CD14-positive monocyte (primary cell): ENCODE measurements around the gene NLK. TPM values are rescaled to one million over a fixed set of nuclear protein-coding genes. Genes with fewer than 3 reads are reported as not detected.
"Not testable (repeated sequence)": the region's sequence is repeated elsewhere in the genome, so short reads cannot be mapped to it uniquely, and the experiment has no call there.

Experiments
- DNase-seq, 3 donors: peaks; one replicate each; pipeline ENCODE4 v3.0.0-alpha.2; 2011 to 2022
- H2AFZ ChIP-seq: 2 replicates; pipeline ENCODE4 v1.6.0; 2012; ENCODE audit warnings: mild to moderate bottlenecking, low read depth, low read length, inconsistent platforms; ENCODE audit not compliant: insufficient read depth, poor library complexity, severe bottlenecking
- H3K27ac ChIP-seq, 2 donors: 1 replicate in 1 of 2; 2 replicates in 1 of 2; pipeline ENCODE4 v1.5.1; 2012 to 2013; ENCODE audit warnings: low read length in 2 of 2, control low read depth in 1 of 2, inconsistent platforms in 1 of 2, low read depth in 1 of 2, mild to moderate bottlenecking in 1 of 2
- H3K27me3 ChIP-seq, 2 donors: one replicate each; pipeline versions ENCODE4 v1.6.0 to v1.6.1; 2011 to 2013; ENCODE audit warnings: low read length in 2 of 2; ENCODE audit not compliant: control insufficient read depth in 2 of 2, insufficient read depth in 2 of 2
- H3K36me3 ChIP-seq, 2 donors: replicated peaks in 1 of 2; 1 replicate in 1 of 2; 2 replicates in 1 of 2; pipeline versions ENCODE4 v1.5.1 to v1.6.1; 2012 to 2013; ENCODE audit warnings: low read length in 2 of 2, control low read depth in 1 of 2, inconsistent platforms in 1 of 2, mild to moderate bottlenecking in 1 of 2; ENCODE audit not compliant: insufficient read depth in 2 of 2, control insufficient read depth in 1 of 2
- H3K4me1 ChIP-seq, 2 donors: 1 replicate in 1 of 2; 2 replicates in 1 of 2; pipeline versions ENCODE4 v1.5.1 to v1.6.1; 2012 to 2013; ENCODE audit warnings: low read length in 2 of 2, control low read depth in 1 of 2, inconsistent platforms in 1 of 2, mild to moderate bottlenecking in 1 of 2, moderate library complexity in 1 of 2; ENCODE audit not compliant: insufficient read depth in 2 of 2, control insufficient read depth in 1 of 2
- H3K4me2 ChIP-seq: replicated peaks from 2 replicates; pipeline ENCODE3; 2012; ENCODE audit warnings: low read length, moderate library complexity, mild to moderate bottlenecking; ENCODE audit not compliant: poor library complexity, severe bottlenecking; ENCODE audit errors: extremely low read depth
- H3K4me3 ChIP-seq, 3 experiments: fragments of 200-600 bp in 1 of 3; sonication (generic) in 1 of 3; replicated peaks in 1 of 3; 1 replicate in 2 of 3; 2 replicates in 1 of 3; pipeline ENCODE4 v1.5.1; 2011 to 2013; ENCODE audit warnings: low read length in 3 of 3, mild to moderate bottlenecking in 3 of 3, control low read depth in 2 of 3, low read depth in 2 of 3, inconsistent platforms in 1 of 3, moderate library complexity in 1 of 3
- H3K79me2 ChIP-seq: 2 replicates; pipeline ENCODE4 v1.6.0; 2012; ENCODE audit warnings: mild to moderate bottlenecking, control low read depth, inconsistent platforms, low read length, moderate library complexity; ENCODE audit not compliant: insufficient read depth
- H3K9ac ChIP-seq: 2 replicates; pipeline ENCODE4 v1.6.0; 2017; ENCODE audit warnings: low read length, mild to moderate bottlenecking; ENCODE audit not compliant: insufficient read depth, poor library complexity, severe bottlenecking
- H3K9me3 ChIP-seq, 2 donors: replicated peaks in 1 of 2; 1 replicate in 1 of 2; 2 replicates in 1 of 2; pipeline versions ENCODE4 v1.5.1 to v1.6.1; 2012 to 2013; ENCODE audit warnings: low read length in 2 of 2, control low read depth in 1 of 2; ENCODE audit not compliant: control insufficient read depth in 1 of 2, insufficient read depth in 1 of 2
- H4K20me1 ChIP-seq: 2 replicates; pipeline ENCODE4 v1.6.0; 2012; ENCODE audit warnings: mild to moderate bottlenecking, low read length, control low read depth, moderate library complexity; ENCODE audit not compliant: insufficient read depth
- H3K27ac Mint-ChIP-seq, 7 donors: one replicate each; pipeline ENCODE4 v1.8.0; 2020; ENCODE audit warnings: mild to moderate bottlenecking in 7 of 7, mixed read lengths in 7 of 7, moderate library complexity in 6 of 7, inconsistent platforms in 2 of 7
- H3K27me3 Mint-ChIP-seq, 3 donors: one replicate each; pipeline ENCODE4 v1.8.0; 2021 to 2022; ENCODE audit warnings: low read depth in 3 of 3, mild to moderate bottlenecking in 3 of 3, mixed read lengths in 3 of 3, moderate library complexity in 3 of 3, inconsistent platforms in 1 of 3
- H3K36me3 Mint-ChIP-seq, 2 donors: one replicate each; pipeline ENCODE4 v1.8.0; 2020; ENCODE audit warnings: mixed read lengths in 2 of 2, inconsistent platforms in 1 of 2, mild to moderate bottlenecking in 1 of 2
- H3K4me1 Mint-ChIP-seq: one replicate; pipeline ENCODE4 v1.8.0; 2020; ENCODE audit warnings: mild to moderate bottlenecking, mixed read lengths
- H3K4me3 Mint-ChIP-seq, 2 donors: one replicate each; pipeline ENCODE4 v1.8.0; 2020; ENCODE audit warnings: mild to moderate bottlenecking in 2 of 2, mixed read lengths in 2 of 2, moderate library complexity in 1 of 2
- H3K9me3 Mint-ChIP-seq, 7 donors: one replicate each; pipeline ENCODE4 v1.8.0; 2020 to 2022; ENCODE audit warnings: mixed read lengths in 7 of 7, mild to moderate bottlenecking in 6 of 7, moderate library complexity in 6 of 7, inconsistent platforms in 2 of 7
- CTCF ChIP-seq: fragments of 200-600 bp; IDR thresholded peaks from one replicate; pipeline ENCODE4 v1.8.0; 2022; ENCODE audit warnings: antibody characterized with exemption, mild to moderate bottlenecking
- WGBS: methylation state at CpG from one replicate; pipeline ENCODE4 v1.1.5; 2013; ENCODE audit warnings: missing lambda C conversion rate; ENCODE audit not compliant: insufficient coverage; 5-methylcytosine and 5-hydroxymethylcytosine counted together
- intact Hi-C, 2 donors: fragments of 100-400 bp; cut with micrococcal nuclease; formaldehyde crosslinking; loops; one replicate each; pipeline versions ENCODE4 v1.15.0 to v1.15.1; 2023
- polyA plus RNA-seq, 3 donors: library from polyadenylated mRNA; depleted of rRNA in 1 of 3; unstranded in 2 of 3; stranded (reverse) in 1 of 3; fragments of 300-500 nt in 2 of 3; fragments of >200 nt in 1 of 3; fragmentation: Illumina TruSeq in 2 of 3; gene quantifications; 1 replicate in 2 of 3; 2 replicates in 1 of 3; pipeline ENCODE4 v1.2.3, GENCODE V29; 2012 to 2021

NLK gene
- polyA plus RNA-seq, 3 donors, result 1.7 to 6.5 (median 2.0) TPM

DNA sequence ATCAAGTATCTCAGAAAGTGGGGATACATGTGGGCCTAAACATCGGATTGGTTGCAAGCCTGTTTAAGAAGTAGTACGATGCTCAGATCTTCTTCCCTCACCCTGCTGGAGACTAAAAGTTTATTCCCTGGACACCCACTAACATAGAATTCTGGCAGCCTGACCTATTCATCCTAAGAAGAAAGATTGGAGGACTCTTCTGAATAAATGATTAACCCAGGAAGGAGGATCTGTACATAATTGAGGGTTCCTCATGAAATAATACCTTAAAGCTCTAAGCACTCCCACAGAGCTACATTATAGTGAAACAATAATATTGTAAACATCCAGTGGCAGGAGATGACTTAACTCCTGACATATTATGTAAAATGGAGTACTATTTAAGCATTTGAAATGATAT lies 111.7 kb downstream of the NLK start:
- no CpG with 5 or more reads among the region's 2 CpGs for WGBS
- intact Hi-C loops, result no loop called here
- Histone ChIP-seq H3K9me3 (no peaks in the 10 kb centered on the region), H3K4me3 (no peak overlapping the region), H3K9ac (no peak overlapping the region), H3K79me2 (no peaks in the 10 kb centered on the region), H3K4me1 (no peaks in the 10 kb centered on the region), H3K27ac (no peak overlapping the region), H3K27me3 (no peaks in the 10 kb centered on the region), H3K4me2 (no peak overlapping the region), H4K20me1 (no peaks in the 10 kb centered on the region), H2AFZ (no peak overlapping the region), H3K36me3 (no peaks in the 10 kb centered on the region)
- H3K36me3 Mint-ChIP-seq, result peaks cover 5% of the 10 kb centered on the region in 2 donors
- H3K4me1 Mint-ChIP-seq, result no peaks in the 10 kb centered on the region
- H3K4me3 Mint-ChIP-seq, result no peak overlapping the region
- H3K9me3 Mint-ChIP-seq, result peaks cover 0 to 3% (median 0%) of the 10 kb centered on the region in 7 donors
- no peak for TF ChIP-seq CTCF
- H3K27me3 Mint-ChIP-seq, result no peaks in the 10 kb centered on the region
- DNase-seq, result no peak
- no peak overlapping the region for H3K27ac Mint-ChIP-seq

DNA sequence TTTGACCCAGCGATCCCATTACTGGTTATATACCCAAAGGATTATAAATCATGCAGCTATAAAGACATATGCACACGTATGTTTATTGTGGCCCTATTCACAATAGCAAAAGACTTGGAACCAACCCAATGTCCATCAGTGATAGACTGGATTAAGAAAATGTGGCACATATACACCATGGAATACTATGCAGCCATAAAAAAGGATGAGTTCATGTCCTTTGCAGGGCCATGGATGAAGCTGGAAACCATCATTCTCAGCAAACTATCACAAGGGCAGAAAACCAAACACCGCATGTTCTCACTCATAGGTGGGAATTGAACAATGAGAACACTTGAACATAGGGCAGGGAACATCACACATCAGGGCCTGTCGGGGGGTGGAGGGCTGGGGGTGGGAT lies 112.9 kb downstream of the NLK start:
- H3K9me3 ChIP-seq, H3K4me2 ChIP-seq, H2AFZ ChIP-seq, H3K36me3 Mint-ChIP-seq, intact Hi-C loops, H3K27ac ChIP-seq, H3K27me3 ChIP-seq, H3K9ac ChIP-seq, H3K4me1 ChIP-seq, DNase-seq, H3K4me3 Mint-ChIP-seq, H3K4me1 Mint-ChIP-seq, H3K36me3 ChIP-seq, H3K4me3 ChIP-seq, H3K27me3 Mint-ChIP-seq, H3K27ac Mint-ChIP-seq, H3K79me2 ChIP-seq, H4K20me1 ChIP-seq, H3K9me3 Mint-ChIP-seq: not testable (repeated sequence)
- WGBS, result no CpG with 5 or more reads among the region's 4 CpGs
